Skeletal muscle cell (primary cell): ENCODE results near the gene JUND.

Experiments
- DNase-seq: peaks from one replicate; pipeline ENCODE4 v3.0.0-alpha.2; 2010; ENCODE audit warnings: low read depth
- H3K4me3 ChIP-seq: 2 replicates; pipeline ENCODE4 v1.5.1; 2011; ENCODE audit warnings: low read depth, mild to moderate bottlenecking, control low read depth, low read length, moderate library complexity

Gene JUND

GRCh38 chr19:18291590-18292461 is 10.4 kb upstream of the JUND start:
- H3K4me3 ChIP-seq = peak overlapping the region; percentile 56
- no peak for DNase-seq

GRCh38 chr19:18291019-18291524 is 9.7 kb upstream of the JUND start:
- peak overlapping the region; percentile 56 for H3K4me3 ChIP-seq

GRCh38 chr19:18290302-18291018 is 9.0 kb upstream of the JUND start:
- no peak overlapping the region for H3K4me3 ChIP-seq
- no peak for DNase-seq

More at GRCh38 chr19:18291019-18291524, 9.7 kb upstream of the JUND start:
- no peak for DNase-seq

- no peak overlapping the region for H3K4me3 ChIP-seq
- DNase-seq = no peak
Observed at GRCh38 chr19:18289471-18290301, 8.3 kb upstream of the JUND start.

- H3K4me3 ChIP-seq = no peak overlapping the region
- no peak for DNase-seq
Observed at GRCh38 chr19:18287836-18288772, 6.7 kb upstream of the JUND start.

GRCh38 chr19:18286973-18287635 is 5.7 kb upstream of the JUND start:
- DNase-seq = no peak
- H3K4me3 ChIP-seq = no peak overlapping the region

- no peak for DNase-seq
- no peak overlapping the region for H3K4me3 ChIP-seq
Observed at GRCh38 chr19:18284712-18285360, 3.4 kb upstream of the JUND start.

GRCh38 chr19:18283338-18283737 is 1.9 kb upstream of the JUND start:
- no peak overlapping the region for H3K4me3 ChIP-seq

GRCh38 chr19:18282788-18283141 is 1.3 kb upstream of the JUND start:
- H3K4me3 ChIP-seq = no peak overlapping the region
- DNase-seq = no peak

More at GRCh38 chr19:18283338-18283737, 1.9 kb upstream of the JUND start:
- DNase-seq = no peak

- H3K4me3 ChIP-seq = peak overlapping the region; percentile 37
- DNase-seq = no peak
Observed at GRCh38 chr19:18282021-18282787, 782 bp upstream of the JUND start.

- peak overlapping the region; percentile 84 for H3K4me3 ChIP-seq
- no peak for DNase-seq
Observed at GRCh38 chr19:18280247-18281081, 958 bp downstream of the JUND start.

GRCh38 chr19:18279516-18280246 is 1.7 kb downstream of the JUND start:
- peak overlapping the region; percentile 84 for H3K4me3 ChIP-seq
- DNase-seq = peak; percentile 85

- peak overlapping the region; percentile 84 for H3K4me3 ChIP-seq
- DNase-seq = no peak
Observed at GRCh38 chr19:18279266-18279515, 2.2 kb downstream of the JUND start.

- peak overlapping the region; percentile 84 for H3K4me3 ChIP-seq
- no peak for DNase-seq
Observed at GRCh38 chr19:18278521-18279265, 2.7 kb downstream of the JUND start.

GRCh38 chr19:18274781-18275356 is 6.6 kb downstream of the JUND start:
- DNase-seq = peak; percentile 58
- no peak overlapping the region for H3K4me3 ChIP-seq
